ENCODE measurements around the gene SUSD6.

- TF ChIP-seq, protein P1, sequence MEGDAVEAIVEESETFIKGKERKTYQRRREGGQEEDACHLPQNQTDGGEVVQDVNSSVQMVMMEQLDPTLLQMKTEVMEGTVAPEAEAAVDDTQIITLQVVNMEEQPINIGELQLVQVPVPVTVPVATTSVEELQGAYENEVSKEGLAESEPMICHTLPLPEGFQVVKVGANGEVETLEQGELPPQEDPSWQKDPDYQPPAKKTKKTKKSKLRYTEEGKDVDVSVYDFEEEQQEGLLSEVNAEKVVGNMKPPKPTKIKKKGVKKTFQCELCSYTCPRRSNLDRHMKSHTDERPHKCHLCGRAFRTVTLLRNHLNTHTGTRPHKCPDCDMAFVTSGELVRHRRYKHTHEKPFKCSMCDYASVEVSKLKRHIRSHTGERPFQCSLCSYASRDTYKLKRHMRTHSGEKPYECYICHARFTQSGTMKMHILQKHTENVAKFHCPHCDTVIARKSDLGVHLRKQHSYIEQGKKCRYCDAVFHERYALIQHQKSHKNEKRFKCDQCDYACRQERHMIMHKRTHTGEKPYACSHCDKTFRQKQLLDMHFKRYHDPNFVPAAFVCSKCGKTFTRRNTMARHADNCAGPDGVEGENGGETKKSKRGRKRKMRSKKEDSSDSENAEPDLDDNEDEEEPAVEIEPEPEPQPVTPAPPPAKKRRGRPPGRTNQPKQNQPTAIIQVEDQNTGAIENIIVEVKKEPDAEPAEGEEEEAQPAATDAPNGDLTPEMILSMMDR (IDR thresholded peaks at IDR 0.05; ENCODE audit: poor library complexity) = no peak
- no peak for TF ChIP-seq EZH2phosphoT487 (IDR thresholded peaks at IDR 0.05; ENCODE audit: low read depth, severe bottlenecking, unreplicated experiment)
These were observed 58.0 kb downstream of the SUSD6 start for GRCh38 chr14:69669375-69669774.
